Amygdala (tissue), 56 donors: ENCODE measurements around the gene RCCD1.
"Not testable (repeated sequence)": the region's sequence is repeated elsewhere in the genome, so short reads cannot be mapped to it uniquely, and the experiment has no call there.

Source experiments
- DNase-seq, 56 donors: peaks; one replicate each; lab custom pipeline; 2025; lab: John Stamatoyannopoulos, UW

The RCCD1 gene

DNA sequence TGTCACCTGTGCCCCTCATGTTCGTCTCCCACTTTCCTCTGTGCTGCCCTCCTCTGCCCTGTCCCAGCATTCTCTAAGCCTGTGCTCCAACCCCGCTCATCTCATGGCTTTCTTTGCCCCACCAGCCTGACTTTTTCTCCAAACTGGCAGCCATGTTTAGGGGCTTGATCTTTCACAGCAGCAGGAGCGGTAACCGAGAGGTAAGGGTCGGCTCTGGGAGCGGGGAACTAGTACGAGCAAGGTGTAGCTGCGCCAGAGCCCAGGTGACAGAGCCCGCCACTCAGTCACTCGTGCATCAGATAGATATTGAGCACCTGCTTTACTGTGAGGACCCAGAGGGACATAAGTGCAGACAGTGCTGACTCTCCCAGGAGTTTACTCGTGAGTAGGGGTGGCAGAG, 38.2 kb upstream of the RCCD1 start:
- DNase-seq = no peak

DNA sequence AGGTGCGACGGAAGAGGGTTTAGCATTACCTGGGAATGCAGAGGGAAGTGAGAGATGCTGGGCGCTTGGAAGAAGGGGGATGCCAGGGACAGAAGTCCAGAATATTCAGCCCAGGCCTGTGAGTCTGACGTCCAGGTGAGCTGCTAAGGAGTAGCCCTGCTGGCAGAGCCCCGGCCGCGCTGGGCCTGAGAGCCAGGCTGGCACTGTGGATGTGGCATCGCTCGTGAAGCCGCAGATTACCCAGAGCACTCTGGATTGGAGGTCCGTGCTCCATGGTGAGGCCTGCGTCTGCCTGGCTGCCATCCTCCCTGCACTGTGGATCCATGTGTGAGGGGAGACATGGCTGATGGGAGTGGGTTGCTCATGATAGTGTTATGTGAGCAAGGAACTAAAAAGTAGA, 37.1 kb upstream of the RCCD1 start:
- DNase-seq = no peak

DNA sequence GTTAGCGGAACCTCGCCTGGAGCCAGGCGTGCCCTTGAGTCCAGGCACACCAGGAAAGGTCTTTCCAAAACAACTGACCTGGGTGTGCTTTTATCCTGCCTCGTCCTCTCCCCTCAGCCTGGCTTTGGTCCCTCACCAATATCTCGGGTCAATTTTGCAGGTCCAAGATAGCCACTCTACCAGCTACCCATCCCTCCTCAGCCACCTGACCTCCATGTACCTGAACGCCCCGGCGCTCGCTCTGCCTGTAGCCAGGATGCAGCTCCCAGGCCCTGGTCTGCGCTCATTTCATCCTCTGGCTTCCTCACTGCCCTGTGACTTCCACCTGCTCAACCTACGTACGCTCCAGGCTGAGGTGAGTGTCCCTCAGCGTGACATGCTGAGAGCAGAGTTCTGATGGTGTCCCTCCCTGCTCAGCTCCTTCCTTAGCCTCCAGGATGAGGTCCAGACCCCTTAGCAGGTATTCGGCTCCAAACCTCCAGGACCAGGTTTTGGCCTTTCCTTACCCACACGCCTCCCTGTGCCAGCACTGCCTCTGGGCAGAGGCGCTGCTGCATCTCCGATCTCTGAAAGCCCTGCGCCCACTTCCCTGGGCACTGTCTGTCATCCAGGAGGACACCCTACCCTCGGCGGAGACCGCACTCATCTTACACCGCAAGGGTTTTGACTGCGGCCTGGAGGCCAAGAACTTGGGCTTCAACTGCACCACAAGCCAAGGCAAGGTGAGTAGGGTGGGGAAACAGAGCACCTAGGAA, 36.5 kb upstream of the RCCD1 start:
- DNase-seq = no peak

DNA sequence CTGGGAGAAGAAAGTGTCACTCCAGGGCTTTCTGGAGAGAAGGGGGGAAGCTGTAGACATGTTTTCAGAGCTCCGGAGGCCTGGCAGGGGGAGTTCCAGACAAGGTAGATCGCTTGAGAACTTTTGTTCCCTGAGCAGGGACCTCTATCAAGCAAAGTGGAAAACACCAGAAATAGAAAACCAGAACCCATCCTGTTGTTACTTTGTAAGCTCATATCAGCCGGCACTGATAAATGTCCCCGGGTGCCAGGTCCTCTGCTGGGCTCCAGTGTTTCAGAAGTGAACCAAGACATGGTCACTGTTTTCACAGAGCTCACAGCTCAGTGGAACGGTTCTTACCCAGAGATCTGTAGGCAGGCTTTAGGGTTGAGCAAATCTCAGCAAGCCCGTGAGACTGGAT, 35.8 kb upstream of the RCCD1 start:
- DNase-seq = no peak

DNA sequence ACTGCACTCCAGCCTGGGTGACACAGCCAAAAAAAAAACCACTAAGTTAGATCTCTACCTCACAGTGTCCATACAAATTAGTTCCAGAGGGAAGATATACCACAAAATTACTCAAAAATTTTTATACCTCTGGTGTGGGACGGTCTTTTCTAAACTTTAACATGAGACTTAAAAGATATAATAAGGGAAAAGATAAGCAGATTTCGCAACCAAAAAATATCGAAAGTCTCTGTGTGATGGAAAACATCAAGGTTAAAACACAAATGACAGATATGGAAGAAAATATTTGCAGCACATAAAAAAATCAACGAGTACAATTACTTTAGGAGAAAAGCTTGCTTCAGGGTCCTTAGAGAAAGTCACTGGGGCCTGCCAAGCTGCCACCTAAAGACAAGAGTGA, 32.8 kb upstream of the RCCD1 start:
- no peak for DNase-seq

DNA sequence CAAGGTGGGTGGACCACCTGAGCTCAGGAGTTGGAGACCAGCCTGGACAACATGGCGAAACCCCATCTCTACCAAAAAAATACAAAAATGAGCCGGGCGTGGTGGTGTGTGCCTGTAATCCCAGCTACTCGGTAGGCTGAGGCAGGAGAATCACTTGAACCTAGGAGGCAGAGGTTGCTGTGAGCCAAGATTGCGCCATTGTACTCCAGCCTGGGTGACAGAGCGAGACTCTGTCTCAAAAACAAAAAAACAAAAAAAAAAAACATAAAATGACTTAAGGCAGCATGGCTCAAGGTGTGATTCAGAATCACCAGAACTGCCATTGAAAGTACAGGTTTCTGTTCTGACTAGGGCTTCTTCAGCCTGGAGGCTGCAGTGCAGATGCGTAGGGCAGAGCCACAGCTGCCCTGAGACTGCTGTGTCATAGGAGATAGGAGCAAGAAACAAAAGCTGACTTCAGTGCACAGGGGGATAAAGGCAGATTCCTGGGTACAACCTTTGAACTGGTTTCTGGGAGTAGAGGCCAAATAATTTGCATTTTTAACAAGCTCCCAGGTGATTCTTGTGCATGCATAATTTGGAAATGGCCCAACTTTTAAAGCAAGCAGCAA, 31.9 kb upstream of the RCCD1 start:
- DNase-seq = not testable (repeated sequence)

DNA sequence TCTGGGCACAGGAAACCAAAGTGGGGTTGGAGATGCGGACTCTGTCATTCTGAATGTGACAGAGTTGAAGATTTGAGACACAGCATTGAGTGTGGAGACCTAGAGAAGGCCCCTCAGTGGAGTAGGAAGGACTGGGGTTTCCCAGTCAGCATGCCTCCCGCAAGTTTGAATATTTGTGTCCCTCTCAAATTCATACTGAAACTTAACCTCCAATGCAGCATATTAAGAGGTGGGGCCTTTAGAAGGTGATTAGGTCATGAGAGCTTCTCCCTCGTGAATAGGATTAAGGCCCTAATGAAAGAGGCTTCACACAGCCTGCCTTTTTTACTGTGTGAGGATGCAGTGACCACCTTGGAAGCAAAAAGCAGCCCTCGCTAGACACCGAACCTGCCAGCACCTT, 30.3 kb upstream of the RCCD1 start:
- DNase-seq = no peak

DNA sequence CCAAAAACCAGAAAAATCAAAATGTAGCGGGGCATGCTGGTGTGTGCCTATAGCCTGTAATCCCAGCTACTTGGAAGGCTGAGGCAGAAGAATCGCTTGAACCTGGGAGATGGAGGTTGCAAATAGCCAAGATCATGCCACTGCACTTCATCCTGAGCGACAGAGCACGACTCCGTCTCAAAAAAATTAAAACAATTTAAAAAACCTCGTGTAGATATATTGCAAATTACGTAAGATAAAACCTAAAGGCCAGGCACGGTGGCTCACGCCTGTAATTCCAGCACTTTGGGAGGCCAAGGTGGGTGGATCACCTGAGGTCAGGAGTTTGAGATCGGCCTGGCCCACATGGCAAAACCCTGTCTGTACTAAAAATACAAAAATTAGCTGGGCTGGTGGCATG, 27.9 kb upstream of the RCCD1 start:
- DNase-seq = not testable (repeated sequence)

DNA sequence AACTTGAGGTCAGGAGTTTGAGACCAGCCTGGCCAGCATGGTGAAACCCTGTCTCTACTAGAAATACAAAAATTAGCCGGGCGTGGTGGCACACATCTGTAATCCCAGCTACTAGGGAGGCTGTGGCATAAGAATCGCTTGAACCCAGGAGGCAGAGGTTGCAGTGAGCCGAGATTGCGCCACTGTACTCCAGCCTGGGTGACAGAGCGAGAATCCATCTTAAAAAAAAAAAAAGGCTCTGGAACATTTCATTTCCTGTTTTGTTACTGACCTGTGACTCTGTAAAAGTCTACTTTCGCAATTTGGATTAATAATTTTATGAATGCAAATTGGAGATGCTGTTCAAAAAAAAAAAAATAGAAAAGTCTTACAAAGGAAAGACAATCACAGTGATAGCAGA, 26.6 kb upstream of the RCCD1 start:
- DNase-seq = not testable (repeated sequence)

DNA sequence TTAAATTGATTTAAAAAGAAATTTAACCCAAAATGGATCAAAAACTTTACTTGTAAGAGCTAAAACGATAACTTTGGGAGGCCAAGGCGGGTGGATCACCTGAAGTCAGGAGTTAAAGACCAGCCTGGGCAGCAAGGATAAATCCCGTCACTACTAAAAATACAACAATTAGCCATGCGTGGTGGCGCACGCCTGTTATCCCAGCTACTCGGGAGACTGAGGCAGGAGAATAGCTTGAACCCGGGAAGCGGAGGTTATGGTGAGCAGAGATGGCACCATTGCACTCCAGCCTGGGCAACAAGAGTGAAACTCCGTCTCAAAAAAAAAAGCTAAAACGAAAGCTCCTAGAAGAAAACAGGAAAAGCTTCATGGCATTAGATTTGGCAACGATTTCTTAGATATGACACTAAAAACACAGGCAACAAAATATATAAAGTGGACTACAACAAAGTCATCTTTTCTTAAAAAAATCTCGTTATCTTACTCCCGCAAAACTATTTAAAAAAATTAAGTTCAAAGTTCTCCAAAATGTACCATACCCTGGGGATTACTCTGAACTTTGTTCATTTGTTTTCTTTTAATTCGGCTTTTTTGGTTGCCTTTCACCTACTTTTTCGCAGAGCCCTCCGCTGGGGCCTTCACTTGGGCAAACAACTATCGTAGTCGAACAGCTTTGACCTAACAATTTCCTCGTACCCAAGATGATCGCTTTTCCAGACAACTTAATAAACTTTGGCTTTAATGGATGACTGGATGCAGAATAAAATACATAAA, 25.3 kb upstream of the RCCD1 start:
- no peak for DNase-seq

DNA sequence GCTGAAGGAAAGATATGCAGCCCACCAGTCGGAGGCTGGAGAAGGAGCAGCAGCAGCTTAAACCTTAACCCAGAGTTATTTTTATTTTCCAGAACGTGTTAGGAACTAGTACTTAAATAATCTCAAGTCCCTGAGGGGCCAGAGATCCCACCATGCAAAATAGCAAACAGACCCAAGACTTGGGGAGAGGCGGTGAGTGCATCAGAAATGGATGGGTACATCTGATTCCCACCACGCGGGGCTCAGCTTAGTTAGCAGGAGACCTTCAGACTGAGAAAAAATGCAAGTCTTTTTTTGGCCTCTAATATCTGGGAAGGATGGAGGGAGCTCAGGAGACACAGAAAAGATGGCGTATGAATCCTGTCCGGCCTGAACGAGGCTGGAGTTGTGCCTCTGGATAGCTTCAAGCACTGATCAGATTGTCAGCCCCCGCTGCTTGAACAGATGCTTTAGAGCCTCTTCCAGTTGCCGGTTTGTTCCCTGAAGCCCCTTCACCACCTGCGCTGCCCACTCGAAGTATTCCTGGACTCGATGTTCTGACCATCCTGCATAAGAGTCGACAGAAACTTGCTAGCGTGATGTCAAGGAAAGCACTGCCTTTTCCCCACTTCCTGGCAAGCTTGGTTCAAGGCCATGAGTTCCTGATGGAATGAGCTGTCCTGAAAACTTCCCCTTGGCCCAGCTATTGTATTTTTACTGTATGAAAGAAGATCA, 23.7 kb upstream of the RCCD1 start:
- no peak for DNase-seq

DNA sequence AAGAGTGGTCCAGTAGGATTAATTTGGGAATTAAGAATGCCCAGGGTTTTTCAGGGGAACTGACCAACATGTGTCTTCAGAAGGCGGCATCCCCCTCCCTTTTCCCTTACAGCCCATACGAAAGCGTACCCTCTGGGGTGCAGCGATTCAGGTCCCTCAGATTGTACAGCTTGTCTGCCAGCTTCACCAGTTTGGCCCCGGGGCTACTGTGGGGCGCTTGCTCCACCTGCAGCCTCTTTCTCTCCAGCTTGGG, 23.2 kb upstream of the RCCD1 start:
- no peak for DNase-seq

DNA sequence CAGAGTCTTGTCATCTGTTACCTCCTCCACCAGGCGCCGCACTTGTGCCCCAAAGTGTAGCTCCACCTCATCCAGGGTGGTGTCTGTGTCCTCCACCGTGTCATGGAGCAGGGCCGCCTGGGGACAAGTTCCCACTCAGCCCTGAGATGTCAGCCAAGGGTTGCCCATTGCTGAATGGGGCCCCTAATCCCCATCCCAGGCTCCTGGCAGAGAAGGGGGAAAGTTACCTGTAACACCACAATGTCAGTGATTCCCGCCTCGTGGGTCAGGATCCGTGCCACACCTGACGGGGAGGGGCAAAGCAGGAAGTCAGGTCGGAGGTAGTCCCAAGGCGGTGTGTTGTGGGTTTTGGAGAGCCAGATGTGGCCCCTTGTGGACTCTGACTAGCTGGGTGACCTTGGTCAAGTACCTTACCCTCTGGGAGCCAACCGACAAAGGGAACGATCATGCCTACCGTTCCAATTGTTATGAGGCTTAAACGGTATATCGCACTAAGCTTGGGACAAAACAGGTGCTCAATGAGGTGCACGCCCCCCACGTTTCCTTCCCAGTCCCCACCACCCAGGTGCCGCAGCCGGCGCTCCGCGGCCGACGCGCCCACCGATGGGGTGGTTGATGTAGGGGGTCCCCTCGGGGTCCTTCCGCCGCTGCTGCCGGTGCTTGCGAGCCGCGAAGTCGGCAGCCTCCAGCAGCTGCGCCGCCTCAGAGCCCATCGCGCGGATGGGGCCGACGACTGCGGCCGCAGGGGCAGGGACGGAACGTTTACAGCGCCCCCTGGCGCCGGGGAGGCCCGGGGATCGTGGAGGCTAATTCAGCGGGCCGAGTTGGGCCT, 22.6 kb upstream of the RCCD1 start, which contains the start of gene HDDC3:
HDDC3 (minus strand) TSS at position 722 of the 832 bp plus-strand sequence; CDS start at position 713, 9 bp downstream.
- peak in 55 of 56 donors; percentile 11 to 93 (median 64) for DNase-seq

DNA sequence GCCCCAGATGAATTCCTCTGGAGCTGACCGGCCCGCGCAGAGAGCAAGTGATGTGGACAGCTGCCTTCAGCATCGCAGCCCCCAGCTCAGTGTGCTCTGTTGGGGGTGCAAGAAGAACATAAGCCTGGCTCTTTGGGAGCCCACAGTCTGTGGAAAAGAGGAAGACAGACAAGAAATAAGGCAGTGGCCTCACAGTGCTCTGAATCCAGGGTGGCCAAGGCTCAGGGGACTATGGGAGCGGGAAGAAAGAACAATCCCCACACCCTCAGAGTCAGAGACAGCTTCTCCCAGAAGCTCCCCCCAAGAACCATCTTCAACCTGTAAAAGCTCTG, 22.1 kb upstream of the RCCD1 start:
- DNase-seq = no peak

DNA sequence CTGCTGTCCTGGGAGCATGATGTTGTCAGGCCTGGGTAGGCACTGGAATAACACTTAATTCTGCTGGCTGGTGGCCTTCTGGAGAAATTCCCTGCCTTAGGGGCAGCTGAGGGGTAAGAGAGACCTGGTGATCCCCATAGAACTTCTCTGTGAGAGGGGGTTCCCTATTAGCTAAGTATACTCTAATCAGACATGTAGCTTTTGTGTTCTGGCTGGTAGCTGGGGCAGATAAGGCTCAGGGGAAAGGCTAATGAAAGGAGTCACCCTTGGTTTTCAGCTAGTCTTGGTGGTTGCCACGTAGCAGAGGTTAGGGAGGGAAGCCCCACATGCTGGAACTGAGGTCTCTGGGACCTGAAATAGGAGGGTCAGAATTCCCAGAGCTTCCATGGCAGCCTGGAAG, 21.4 kb upstream of the RCCD1 start:
- no peak for DNase-seq

DNA sequence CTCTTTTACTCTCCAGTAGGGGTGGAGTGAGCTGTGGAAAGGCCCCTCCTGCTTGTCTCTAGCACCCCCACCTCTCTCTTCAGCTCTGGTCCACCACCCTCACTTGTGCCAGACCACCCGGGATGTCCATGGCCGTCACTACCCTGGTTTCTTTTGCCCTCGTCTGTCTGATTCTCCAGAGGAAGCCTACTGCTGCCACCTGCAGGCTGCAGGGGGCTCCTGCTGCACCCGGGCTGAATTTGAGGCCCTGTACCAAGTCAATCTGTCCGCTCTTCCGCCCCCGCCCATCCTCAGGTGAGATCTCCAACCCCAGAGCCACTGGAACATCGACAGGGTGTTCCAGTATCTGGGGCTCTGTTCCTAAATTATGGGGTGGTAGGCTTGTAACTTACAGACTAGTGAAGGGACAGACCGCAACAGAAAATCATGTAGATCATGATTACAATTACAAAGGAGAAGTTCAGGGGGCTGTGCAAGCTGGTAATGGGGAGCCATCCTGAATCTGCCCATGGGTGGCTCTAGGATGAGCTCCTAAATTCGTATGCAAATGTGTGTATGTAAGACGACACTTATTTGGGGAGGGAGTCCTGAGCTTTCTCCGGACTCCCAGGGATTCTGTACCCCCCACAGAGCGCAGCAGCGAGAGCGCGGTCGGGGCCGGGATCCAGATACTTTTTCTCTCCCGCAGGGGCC, 20.3 kb upstream of the RCCD1 start:
- DNase-seq = peak in 54 of 56 donors; percentile 19 to 91 (median 70)

DNA sequence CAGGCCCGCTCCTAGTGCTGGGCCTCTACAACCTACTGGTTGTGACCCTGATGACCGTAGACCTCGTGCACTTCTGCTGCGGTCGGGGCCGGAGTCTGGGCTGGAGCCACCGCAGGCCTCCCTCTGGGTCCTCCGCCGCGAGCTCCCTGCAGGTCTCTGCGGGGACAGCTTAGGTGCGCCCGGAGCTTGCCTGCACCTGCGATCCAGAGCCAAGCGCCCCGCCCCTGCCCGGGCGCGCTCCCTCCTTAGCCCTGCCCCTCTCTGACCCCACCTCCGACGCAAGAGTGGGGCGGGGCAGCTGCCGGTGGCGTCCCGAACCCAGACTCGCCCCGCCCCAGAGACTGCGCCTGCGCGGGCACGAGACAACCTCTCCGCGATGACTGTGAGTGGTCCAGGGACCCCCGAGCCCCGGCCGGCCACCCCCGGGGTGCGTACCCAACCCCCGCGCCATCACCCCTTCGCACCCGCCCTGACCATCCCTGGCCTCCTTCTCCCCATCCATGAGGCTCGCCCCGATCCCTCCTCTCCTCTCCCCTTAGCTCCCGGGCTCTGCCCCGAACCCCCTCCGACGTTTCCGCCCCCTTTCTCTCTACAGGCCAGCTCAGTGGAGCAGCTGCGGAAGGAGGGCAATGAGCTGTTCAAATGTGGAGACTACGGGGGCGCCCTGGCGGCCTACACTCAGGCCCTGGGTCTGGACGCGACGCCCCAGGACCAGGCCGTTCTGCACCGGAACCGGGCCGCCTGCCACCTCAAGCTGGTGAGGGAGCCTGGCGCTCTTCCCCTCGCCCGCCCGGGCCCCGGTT, 19.5 kb upstream of the RCCD1 start, which contains the start of gene UNC45A:
UNC45A (plus strand) TSS at position 337 of the 803 bp plus-strand sequence; CDS start at position 377, 40 bp downstream.
- DNase-seq = peak in 55 of 56 donors; percentile 32 to 93 (median 79)

DNA sequence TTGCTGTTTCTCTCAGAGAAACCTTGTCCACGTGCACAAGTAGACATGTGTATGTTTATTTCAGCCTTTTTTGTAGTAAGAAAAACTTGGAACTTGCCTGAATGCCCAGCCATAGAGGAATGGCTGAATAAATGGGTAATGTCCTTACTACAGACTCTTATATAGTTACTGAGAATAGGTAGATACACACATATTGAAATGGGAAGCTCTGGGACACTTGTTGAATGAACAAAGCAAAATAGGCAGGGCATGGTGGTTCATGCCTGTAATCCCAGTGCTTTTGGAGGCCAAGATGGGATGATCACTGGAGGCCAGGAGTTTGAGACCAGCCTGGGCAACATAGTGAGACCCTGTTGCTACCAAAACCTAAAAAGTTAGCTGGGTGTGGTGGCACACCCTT, 17.9 kb upstream of the RCCD1 start:
- DNase-seq = no peak

DNA sequence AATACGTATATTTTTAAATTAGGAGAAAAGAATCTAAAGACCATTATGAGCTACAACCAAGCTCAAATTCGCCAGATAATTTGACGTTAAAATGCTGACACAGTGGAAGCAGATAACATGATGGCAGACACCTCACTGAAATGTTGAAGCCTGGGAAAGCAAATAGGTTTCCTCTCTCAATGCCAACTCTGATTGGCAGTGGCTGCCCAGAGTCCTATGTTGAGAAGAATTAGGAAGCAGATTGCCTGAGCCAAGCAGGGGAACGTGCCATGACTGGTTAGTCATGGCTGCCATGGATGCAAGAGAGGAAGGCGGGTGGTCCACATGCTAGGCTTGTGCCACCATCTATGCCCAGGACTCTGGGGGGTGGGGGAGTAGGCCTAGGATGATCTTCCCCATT, 16.4 kb upstream of the RCCD1 start:
- no peak for DNase-seq
